ENCODE results near the gene RRM2.

- TF ChIP-seq CTCF (IDR thresholded peaks at IDR 0.05): no peak
- TF ChIP-seq POLR2A (IDR thresholded peaks at IDR 0.05): no peak
These were observed 46.0 kb upstream of the RRM2 start for GRCh38 chr2:10076511-10076910.
